ENCODE data around the gene APCDD1. TPM values are rescaled to one million over a fixed set of nuclear protein-coding genes. Genes with fewer than 3 reads are reported as not detected.

Gene APCDD1
- 100 to 1,000 TPM; 109 to 142 (median 127) TPM for polyA plus RNA-seq (ENCODE audit: insufficient read length in 4 of 4)

DNA sequence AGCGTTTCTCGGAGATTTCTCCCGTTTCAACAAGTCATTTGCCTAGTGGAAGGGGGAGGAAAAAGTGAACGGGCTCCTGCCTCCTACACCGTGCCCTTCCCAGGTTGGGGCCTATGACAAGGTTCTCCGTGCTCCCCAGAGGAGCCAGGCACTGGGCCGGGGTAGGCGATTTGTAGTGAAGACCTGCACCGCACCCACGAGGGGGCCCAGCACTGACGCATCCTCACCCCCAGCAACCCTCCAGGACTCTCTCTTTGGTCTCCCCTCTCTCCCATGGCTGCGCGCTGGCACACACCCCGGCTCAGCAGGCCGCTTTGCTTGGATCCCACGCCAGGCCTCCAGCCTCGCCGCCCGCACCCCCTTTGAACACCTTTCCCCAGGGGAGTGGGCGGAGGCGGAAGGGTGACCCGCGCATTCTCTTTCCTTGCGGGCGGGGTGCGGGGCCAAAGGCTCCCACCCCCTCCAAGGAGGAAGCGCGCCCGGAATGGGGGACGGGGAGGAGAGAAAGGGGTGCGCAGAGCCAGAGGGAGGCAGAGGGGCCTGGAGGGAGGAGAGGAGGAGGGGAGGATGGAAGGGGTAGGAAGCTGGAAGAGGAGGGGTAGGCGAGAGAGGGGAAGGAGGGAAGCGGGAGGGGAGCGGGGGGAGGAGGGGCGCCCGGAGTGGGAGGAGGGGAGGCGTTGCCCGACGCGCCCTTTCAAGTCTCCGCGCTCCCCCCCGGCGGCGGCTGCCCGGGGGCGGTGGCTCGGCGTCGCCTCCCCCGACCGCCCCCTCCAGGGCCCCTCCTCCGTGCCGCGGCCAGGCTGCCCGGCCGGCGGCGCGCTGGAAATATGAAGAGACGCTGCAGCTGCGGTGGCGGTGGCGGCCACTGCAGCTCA lies at the start of gene APCDD1:
TSS of gene APCDD1 (plus strand) at position 830 of the 875 bp plus-strand sequence. CDS start 347 bp downstream, outside the sequence.
- DNase-seq (ENCODE audit: low read depth in 4 of 4, low spot score in 3 of 4): peak in 3 of 4 donors; percentile 70 to 74 (median 74)

DNA sequence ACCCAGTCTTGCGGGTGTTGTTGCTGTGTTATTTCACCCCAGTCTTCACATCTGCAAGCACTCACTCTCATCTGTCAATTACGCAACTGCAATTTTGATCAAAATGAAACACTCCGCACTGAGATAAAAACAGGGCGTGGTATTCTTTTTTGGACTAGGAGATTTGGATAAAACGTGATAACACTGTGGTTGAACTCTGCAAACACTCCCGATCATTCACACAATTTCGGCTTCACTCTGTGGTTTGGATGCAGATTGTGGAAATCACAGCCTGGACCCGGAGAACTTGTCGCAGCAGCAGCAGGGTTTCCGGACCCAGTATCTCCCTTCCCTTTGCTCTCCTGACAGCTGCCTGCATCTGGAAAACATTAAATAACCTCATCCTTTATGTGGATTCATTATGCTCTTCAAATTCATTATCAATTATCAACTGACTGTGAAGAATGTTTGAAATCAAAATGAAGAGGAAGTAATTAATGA lies 49.4 kb upstream of the APCDD1 start:
- DNase-seq (ENCODE audit: low read depth in 4 of 4, low spot score in 3 of 4): no peak

DNA sequence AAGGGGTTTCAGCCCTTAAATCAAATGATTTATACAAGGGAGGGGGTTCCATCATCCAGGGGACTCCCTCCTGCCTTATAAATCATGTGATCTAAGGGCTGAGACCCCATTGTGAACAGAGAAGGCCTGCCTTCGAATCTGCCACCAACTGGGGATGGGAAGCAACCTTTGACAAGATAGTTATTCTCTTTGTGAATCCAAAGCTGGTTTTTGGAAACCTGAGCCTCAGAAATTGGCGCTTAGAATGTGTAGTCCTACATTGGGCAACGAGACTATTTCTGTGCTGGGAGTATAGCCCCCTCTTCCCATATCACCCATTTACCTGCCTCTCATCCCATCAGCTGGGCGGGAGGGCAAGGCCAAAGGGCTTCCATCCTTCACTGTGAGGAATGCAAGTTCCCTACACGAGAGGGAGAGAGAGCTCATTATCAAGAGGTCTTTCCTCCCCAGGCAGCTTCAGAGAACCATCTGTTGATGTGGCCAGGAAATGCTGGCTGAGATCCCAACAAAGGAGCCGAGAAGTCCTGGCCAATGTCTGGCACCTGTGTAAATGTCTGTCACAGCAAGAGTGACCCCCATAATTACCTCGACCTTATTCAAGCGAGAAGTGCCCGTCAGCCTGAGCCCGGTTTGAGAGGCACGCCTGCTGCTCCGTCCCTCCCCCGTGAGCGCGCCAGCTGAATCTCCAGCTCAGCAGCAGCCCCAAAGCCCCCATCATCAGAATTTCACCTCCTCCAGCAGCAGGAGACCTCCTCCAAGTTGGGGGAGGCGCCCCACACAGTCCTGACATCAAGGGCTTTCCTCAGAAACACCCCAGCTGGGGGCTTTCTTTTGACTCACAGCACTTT lies 48.4 kb upstream of the APCDD1 start:
- DNase-seq (ENCODE audit: low read depth in 4 of 4, low spot score in 3 of 4): peak; percentile 26 to 43 (median 36)

DNA sequence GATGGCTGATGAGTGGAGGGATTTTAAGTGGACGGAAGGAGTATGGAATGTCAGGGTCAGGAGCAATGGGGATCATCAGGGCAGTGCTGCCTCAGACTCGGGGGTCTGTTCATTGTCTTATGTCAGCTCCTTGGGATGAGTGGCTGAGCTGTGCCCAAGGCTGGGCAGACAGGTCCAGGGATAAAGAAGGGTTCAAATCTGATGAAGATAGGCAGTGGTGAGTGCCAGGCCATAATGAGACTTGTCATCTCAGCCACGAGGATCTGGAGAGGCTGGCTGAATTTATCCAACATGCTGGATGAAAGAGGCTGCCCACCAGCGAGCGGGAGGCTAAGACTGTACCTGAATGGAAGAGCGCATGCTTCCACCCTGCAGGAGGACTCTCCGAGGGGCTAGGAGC lies 46.3 kb upstream of the APCDD1 start:
- DNase-seq (ENCODE audit: low read depth in 4 of 4, low spot score in 3 of 4): no peak

DNA sequence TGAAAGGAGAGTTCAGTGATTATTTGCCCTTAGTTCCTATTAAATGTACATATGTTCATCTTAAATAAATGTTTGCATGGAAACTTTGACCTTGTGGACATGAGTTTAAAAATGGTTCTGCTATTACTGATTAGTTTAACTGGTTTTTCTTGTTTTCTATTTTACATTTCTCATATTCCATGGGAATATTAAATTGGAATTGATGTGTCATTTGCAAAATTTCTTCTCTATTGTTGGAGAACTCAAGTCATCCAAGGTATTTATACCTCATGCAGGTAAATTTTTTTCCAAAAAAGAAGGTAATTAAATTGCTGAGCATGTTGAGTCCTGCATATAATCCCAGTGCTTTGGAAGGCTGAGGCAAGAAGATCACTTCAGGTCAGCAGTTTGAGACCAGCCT lies 45.4 kb upstream of the APCDD1 start:
- DNase-seq (ENCODE audit: low read depth in 4 of 4, low spot score in 3 of 4): no peak

DNA sequence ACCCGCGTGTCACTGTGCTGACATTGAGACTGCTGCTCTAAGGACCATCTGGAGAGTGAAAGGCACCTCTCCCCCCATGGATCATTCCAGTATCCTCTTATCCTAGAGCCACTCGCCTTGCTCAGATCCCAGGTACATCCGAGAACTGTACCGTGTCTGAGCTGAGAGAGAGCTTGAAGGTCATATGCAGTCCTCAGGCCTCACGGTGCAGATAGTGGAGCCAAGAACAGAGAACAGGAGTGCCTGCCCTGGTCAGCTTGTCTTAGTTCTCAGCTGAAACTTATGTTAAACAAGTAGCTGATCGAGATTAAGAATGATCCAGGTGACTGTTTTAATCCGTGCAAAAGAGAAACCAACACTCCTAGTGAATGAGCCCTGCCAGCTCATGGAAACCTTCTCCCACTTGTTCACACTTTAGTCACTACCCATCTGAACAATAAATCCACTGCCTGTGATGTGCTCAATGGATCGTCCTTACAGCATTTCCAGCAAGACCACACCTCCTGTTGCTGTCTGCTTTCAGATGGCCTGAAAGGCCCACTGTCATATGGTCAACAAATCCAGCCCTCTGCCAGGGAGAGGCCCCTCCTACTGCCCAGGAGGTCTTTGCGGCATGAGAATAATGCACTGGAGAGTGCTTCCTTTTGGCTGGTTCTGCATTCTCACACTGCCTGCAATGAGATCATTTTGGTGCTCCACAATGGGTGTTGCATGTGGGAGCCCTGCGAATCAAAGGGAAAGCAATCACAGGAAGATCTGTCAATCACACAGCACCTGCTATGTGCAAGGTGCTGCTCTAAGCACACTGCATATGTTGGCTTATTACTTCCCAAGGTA lies 43.7 kb upstream of the APCDD1 start:
- DNase-seq (ENCODE audit: low read depth in 4 of 4, low spot score in 3 of 4): no peak

DNA sequence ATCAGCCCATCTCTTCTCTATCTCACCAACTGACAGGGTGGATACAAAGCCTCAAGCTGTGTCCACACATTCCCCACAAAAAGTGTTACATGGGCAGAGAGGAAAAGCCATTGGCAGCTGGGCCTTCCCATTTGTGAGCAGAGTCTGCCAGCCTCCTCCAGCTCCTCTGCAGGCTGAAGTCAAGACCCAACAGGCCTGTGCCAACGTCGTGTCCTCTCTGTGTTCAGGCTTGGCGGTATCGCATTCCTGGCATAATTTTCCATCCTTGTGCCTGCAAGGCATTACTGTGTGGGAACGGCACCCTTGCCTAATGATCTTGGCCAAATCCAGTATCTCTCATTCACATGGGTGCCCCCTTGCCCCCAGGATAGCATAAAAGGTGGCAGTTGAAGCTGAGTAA lies 41.5 kb upstream of the APCDD1 start:
- DNase-seq (ENCODE audit: low read depth in 4 of 4, low spot score in 3 of 4): no peak

DNA sequence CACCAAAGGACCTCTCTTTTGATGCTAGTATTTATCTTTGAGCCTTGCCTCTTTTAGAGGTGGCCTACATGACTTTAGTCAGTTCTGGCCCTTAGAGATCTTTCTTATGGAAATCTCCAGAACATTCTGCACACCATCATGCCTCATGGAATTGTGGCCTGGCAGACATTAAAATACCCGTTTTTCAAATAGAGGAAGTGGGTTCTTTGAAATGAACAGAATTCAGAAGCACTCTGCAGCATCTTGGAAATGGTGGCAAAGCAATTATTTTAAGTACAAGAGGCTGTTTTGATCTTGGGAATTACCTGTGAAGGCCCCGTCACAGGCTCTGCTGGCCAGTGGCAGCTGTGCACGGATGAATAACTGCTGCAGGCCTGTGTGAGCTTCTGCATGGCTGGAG lies 40.7 kb upstream of the APCDD1 start:
- no peak for DNase-seq (ENCODE audit: low read depth in 4 of 4, low spot score in 3 of 4)

DNA sequence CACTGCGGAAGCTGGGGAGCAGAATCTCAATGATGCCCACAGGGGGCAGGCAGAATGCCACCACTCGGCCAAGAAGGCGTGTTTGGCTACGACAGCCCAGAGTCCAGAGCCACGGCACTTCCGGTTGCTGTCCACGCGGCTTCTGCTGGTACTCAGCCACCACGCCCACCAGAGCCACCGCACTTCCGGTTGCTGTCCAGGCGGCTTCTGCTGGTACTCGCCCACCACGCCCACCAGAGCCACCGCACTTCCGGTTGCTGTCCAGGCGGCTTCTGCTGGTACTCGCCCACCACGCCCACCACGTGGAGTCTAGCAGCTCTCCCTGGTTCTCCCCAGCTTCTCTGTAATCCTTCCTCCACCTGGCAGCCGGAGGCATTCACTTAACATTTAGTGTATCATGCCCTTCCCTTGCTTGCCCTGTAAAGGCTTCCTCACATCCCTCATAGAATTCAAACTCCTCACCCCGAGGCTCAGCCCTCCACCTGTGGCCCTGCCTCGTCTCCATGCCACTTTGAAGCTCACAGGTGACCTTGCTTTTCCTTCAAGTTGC lies 40.1 kb upstream of the APCDD1 start:
- no peak for DNase-seq (ENCODE audit: low read depth in 4 of 4, low spot score in 3 of 4)

DNA sequence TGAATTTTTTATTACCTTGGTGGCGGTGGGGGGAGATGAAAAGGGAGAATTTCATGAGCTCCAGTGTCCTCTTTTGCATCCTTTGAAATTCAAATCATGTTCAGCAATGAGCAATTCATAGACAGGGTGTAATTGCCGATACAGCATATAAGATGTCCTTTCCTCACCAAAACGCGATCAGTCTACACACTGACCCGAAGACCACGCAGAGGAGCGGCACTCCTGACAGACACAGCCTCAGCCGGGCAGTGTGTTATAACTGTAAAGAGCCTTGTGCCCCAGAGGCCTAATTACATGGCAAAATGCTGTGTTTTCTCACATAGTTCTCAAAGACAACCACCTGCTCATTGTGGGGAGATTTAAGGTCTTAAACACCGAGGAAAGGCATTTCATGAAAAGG lies 38.4 kb upstream of the APCDD1 start:
- no peak for DNase-seq (ENCODE audit: low read depth in 4 of 4, low spot score in 3 of 4)

DNA sequence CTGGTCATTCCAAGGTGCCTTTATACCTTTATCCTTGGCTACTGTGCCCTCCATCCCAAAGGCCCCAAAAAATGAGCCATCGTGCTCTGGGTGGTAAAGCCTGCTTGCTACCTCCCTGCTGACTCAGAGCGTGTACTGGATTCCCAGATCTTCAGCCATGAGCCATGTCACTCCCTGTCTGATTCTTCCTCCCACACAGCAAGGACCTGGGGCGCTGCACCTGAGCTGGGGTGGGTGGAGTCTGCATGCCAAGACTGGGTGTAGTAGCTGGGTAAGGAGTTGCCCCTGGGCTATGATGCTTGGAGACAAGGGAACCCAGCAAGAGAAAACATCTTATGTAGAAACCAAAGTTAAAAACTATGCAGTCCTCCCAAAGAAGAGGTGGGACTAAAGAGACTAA lies 37.2 kb upstream of the APCDD1 start:
- no peak for DNase-seq (ENCODE audit: low read depth in 4 of 4, low spot score in 3 of 4)

DNA sequence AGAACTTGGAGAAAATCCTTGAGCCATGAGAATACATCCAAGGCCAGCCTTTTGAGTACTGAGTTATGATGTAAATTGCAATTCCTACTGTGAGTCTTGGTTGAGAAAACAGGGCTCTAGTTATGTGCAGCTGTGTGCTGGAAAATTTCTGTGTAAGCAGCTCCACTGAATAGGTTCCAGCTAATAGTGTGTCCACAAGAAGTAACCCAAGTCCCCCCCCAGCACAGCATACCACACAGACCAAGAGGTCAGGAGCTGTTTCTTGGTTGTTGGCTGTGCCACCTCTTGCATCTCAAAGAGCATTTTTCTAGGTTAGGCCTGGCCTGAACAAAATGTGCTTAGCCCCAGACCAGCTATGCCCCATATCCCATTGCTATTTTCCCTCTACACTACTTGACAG lies 36.8 kb upstream of the APCDD1 start:
- DNase-seq (ENCODE audit: low read depth in 4 of 4, low spot score in 3 of 4): no peak

DNA sequence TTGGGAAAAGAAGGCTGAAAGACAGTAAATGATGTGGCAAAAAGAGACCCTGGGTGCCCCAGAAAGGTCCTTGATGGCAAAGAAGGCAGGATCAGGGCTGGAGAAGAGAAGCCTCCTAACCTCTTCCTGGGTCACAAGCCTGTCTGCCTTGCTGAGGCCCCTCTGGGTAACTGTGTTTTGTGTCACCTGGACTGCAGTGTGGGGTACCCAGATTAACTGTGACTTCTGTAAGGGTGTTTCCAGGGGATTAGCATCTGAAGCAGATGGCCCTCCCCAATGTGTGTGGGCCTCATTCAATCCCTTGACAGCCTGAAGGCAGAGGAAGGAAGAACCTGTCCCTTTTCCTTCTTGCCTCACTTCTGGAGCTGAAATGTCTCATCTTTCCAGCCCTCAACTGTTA lies 35.6 kb upstream of the APCDD1 start:
- no peak for DNase-seq (ENCODE audit: low read depth in 4 of 4, low spot score in 3 of 4)

DNA sequence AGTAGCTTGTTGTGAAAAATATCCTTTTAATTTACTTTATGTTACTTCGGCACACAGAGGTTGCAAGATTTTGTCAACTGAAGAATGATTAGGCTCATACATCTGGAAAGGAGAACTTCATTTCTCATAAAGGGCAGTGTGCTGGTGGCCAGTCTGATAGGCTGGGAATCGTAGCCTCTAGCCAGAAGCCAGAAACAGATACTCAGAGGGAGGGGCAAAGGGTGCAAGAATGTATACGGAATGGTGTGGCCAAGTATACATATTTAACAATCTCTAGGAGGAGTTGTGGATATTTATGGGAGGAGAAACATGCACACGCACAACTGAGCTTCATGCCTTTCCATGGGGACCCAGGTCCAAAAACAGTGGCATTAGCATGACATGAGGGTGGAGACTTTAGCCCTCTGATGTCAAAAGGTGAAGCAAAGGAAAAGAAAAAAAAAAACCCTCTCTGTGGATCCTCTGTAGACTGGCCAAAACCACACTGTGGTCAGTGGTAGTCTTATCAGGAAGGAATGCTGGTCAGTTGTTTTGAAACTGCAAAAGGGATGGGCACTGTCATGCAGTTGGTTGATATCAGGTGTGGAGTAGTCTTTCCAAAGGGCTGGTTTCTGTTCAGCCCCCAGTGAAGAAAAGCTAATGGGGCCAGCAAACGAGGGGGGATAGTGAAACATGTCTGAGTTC lies 34.9 kb upstream of the APCDD1 start:
- no peak for DNase-seq (ENCODE audit: low read depth in 4 of 4, low spot score in 3 of 4)

DNA sequence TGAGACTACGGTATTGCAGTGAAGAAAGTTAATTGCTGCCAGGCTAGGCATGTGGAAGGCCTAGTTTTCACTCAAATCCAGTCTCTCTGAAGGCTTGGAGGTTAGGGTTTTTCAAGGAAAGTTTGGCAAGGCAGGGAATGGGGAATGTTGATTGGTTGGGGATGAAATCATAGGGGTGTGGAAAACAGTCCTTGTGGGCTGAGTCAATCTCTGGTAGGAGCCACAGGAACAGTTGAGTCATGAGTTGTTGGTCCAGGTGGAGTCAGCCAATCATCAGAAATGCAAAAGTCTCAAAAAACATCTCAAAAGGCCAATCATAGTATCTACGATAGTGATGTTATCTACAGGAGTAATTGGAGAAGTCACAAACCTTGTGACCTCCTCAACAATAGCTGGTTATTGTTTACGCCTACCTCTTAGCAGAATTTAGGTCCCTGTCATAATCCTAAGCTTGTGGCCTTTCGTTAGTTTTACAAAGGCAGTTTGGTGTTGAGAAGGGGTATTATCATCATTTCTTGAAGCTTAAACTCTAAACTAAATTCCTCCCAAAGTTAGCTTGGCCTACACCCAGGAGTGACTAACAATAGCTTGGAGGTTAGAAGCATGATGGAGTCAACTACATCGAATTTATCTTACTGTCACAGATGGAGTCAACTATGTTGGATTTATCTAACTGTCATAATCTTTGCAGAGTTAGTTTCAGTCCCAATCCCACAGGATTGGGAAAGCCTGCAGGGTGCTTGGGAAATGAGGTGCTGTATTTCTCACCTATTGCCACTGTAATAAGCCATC lies 33.7 kb upstream of the APCDD1 start:
- no peak for DNase-seq (ENCODE audit: low read depth in 4 of 4, low spot score in 3 of 4)

DNA sequence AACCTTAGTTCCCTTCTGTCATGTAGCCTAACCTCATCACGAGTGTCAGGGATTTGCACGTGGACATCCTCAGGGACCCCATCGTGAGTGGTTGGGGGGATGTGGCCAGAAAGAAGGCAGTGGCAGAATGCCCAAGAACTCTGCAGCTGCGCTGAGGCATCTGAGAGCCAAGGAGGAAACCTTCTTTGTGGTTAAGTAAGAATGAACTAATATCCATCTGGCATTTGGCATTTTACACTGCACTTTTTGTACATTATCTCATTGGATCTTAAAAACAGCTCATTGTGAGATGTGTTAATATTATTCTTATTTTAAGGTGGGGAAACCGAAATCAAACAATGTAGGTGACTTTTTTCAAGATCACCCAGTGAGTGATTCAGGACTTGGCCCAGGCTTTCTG lies 32.6 kb upstream of the APCDD1 start:
- no peak for DNase-seq (ENCODE audit: low read depth in 4 of 4, low spot score in 3 of 4)

DNA sequence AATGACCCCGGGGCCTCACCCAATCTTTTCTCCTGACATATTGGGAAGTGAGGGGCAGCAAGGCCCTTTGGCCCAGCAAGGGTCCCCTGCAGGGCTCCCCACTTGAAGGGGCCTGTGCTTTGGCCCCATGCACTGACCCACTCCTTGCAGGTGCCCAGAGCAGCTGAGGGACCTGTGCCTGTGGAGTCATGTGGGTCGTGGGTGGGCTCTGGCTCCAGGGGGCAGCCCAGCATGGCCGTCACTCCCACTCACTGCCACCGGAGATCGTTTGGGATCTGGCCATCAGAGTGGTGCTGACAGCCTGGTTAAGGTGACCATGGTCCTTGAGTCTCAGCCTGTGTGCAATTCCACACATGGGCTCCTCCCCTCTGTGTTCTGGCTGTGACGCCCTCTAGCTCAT lies 31.7 kb upstream of the APCDD1 start:
- no peak for DNase-seq (ENCODE audit: low read depth in 4 of 4, low spot score in 3 of 4)

DNA sequence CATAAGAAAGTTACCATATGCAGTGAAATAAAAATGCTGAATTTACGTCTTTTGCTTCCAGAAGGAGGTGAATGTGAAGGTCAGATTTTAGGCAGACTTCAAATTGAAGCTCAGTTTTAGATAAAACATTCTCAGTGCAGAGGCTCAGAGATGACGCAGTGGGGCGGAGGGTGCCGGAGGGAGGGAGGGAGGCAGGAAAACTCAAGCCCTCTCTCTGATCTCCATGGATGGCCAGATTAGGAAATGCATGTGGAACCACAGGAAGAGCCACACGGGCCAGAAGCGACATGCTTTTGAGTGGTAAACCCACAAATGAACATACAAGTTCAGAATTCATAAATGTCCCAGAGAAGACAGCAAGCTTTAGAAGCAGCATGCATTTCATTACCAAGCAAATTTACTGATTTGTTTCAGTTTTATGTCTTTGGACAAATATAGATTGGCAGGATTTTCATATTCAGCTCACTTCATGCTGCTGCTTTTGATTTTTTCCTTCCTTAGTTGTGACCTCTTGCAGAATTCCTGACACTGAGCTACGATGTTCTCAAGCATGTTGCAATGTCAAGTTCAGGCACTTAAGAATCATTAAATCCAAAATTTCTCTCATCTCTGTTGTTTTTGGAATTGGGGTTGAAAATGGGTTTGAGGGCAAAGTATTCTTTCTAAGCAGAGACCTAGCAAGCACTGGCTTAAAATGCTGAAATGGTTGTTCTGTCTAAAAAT lies 29.7 kb upstream of the APCDD1 start:
- DNase-seq (ENCODE audit: low read depth in 4 of 4, low spot score in 3 of 4): no peak
